ENCODE results near the gene RNF26. TPM values are rescaled to one million over a fixed set of nuclear protein-coding genes. Genes with fewer than 3 reads are reported as not detected.

RNF26 gene
- total RNA-seq, 1 experiment from 2014 or later: 90.6 TPM

- TF ChIP-seq STAT6 (CRISPR knock-in tag; conservative IDR thresholded peaks at IDR 0.05; ENCODE audit: low read depth): no peak
- TF ChIP-seq ERG (CRISPR knock-in tag; IDR thresholded peaks at IDR 0.05): no peak
- no peak for TF ChIP-seq MYBL2 (CRISPR knock-in tag; IDR thresholded peaks at IDR 0.05)
- no peak for TF ChIP-seq ZNF671 (CRISPR knock-in tag; IDR thresholded peaks at IDR 0.05)
- no peak for TF ChIP-seq SMAD4 (CRISPR knock-in tag; IDR thresholded peaks at IDR 0.05)
- TF ChIP-seq ZNF138 (CRISPR knock-in tag; conservative IDR thresholded peaks at IDR 0.05): no peak
- TF ChIP-seq ATF6 (CRISPR knock-in tag; IDR thresholded peaks at IDR 0.05): no peak
- no peak for TF ChIP-seq ZNF396 (CRISPR knock-in tag; IDR thresholded peaks at IDR 0.05; ENCODE audit: borderline replicate concordance)
- no peak for TF ChIP-seq HMGA2 (CRISPR knock-in tag; IDR thresholded peaks at IDR 0.05)
- no peak for TF ChIP-seq ZNF121 (CRISPR knock-in tag; IDR thresholded peaks at IDR 0.05)
- TF ChIP-seq ZNF416 (CRISPR knock-in tag; IDR thresholded peaks at IDR 0.05): no peak
- TF ChIP-seq ZNF263 (CRISPR knock-in tag; IDR thresholded peaks at IDR 0.05; ENCODE audit: low read depth): no peak
- no peak for TF ChIP-seq TEAD1 (CRISPR knock-in tag; IDR thresholded peaks at IDR 0.05)
Measured at GRCh38 chr11:119355091-119355843, 20.9 kb downstream of the RNF26 start (continued).

- DNase-seq (ENCODE audit: low spot score): peak; percentile 91
- ChIA-PET CTCF (interaction anchor here (0.6 to 4.6 kb wide), 51 partner anchors 8 to 427 kb away, joined by 3 to 190 read pairs (median 4); partner anchors contain the start of genes C1QTNF5, C2CD2L, CBL and MCAM), POLR2A (interaction anchor here (0.5 to 1.5 kb wide), 3 partner anchors 25 to 118 kb away, joined by 3 to 5 read pairs (median 3); partner anchors contain the start of gene USP2)
- Mint-ChIP-seq H3K36me3 (peaks cover 20% of the 10 kb centered on the region), H3K27me3 (ENCODE audit: low read depth) (peaks cover 19% of the 10 kb centered on the region), H3K27ac (peak overlapping the region; percentile 36), H3K4me1 (peaks cover 39% of the 10 kb centered on the region), H3K4me3 (peak overlapping the region; percentile 76), H3K9me3 (no peaks in the 10 kb centered on the region)
- ATAC-seq: peak; percentile 80
- 0 out of 2 replicates have a peak, but pooled peaks have one; percentile 40 for TF ChIP-seq MAX (CRISPR knock-in tag; IDR thresholded peaks at IDR 0.05)
- TF ChIP-seq IRF2 (CRISPR knock-in tag; IDR thresholded peaks at IDR 0.05; ENCODE audit: borderline replicate concordance, low read depth): no peak
- peak; percentile 93 for TF ChIP-seq CTCF (IDR thresholded peaks at IDR 0.05)
- TF ChIP-seq NR1H2 (CRISPR knock-in tag; IDR thresholded peaks at IDR 0.05): no peak
- TF ChIP-seq ARID4B (CRISPR knock-in tag; IDR thresholded peaks at IDR 0.05; ENCODE audit: borderline replicate concordance): peak; percentile 18; the same call in 1 of the 2 replicates
- no peak for TF ChIP-seq ZNF671 (CRISPR knock-in tag; IDR thresholded peaks at IDR 0.05)
- TF ChIP-seq GABPB1 (CRISPR knock-in tag; IDR thresholded peaks at IDR 0.05): no peak
- TF ChIP-seq HMGXB4 (CRISPR knock-in tag; IDR thresholded peaks at IDR 0.05): peak; percentile 94
Measured at GRCh38 chr11:119356349-119357031, 22.2 kb downstream of the RNF26 start.
